Superior temporal gyrus (tissue), 1 donor: ENCODE results near the gene ABLIM3.
"Not testable (repeated sequence)": the region's sequence is repeated elsewhere in the genome, so short reads cannot be mapped to it uniquely, and the experiment has no call there.

Source experiments
- DNase-seq: peaks from one replicate; pipeline ENCODE4 v3.0.0-alpha.2; 2016; ENCODE audit errors: extremely low spot score

The ABLIM3 gene

DNA sequence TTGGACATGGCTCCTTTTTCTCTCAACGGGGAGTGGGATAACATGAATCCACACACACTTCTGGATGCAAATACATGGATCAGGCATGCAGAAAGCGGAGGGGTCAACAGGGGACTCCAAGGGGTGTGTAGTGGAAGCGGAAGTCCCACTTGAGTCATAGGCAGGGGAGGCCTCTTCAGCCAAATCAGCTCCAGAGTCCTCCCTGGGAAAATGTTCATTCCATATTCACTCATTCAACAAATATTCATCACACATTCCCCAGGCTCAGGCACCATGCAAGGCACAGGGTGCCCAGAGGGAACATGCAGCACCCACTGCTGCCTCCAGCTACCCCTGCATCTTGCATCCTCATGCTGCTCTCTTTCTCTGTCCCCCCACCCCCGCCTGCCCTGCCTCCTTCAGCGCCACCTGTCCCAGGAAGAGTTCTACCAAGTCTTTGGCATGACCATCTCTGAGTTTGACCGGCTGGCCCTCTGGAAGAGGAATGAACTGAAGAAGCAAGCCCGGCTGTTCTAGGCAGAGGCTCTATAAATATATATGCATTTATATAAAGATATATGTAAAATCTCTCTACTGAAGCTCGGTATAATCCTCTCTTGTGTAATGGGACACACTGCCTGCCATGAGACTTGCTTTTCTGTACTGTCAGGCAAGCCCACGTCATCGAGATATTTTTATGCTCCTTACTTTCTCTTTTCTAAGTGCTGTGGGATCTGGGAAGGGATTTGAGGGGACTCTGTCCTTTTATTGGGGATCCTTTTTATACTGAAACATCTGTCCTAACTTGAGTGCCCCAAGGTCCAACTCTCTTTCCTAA, 116.8 kb downstream of the ABLIM3 start:
- peak; percentile 54 for DNase-seq

DNA sequence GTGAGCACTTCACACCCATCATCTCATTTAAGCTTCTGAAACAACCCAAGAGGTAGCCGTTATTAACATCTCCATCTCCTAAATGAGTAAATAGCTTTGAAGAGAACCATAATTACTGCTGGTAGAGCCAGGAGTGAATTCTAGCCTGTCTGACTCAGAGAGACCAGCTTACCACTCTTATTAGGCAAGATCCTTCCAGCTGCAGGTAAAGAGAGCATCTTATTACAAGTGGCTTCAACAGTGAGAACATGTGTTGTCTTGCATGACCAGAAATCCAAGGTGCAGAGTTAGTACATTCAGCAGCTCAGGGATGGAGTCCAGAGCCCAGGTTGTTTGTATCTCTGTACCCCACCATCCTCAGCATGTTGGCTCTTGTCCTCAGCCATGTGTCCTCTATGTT, 119.5 kb downstream of the ABLIM3 start:
- DNase-seq, result no peak

DNA sequence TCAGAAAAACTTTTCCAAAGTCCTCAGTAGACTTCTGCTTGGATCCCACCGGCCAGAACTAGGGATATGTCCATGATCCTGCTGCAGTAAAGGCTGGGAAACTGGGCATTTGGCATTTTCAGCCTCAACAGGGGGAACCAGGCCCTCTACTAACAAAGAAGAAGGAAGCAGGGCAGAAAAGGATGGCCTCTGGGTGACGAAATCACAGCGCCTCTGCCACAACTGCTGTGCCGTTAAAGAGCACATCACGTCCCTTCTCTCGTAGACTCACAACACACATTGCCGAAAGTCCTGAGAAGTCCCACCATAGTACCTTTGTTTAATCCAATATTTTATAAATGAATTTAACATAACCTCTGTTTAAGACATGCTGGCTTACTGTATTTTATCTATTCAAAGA, 120.0 kb downstream of the ABLIM3 start:
- DNase-seq, result no peak

DNA sequence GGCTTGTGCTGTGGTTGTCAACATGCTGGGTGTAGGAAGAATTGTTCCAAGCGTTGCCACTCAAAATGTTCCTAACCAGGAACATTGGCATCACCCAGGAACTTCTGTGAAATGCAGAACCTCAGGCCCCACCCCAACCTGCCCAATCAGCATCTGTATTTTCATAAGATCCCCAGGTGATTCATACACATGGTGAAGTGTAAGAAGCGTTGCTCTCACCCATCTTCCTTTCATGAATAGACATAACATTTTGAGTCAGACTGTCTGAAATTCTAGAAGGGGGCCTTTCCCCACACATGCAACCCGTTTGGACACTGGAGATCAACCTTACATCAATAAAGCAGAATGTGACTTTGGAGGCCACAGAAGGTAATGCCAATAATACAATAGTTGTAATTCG, 121.0 kb downstream of the ABLIM3 start:
- DNase-seq, result no peak

DNA sequence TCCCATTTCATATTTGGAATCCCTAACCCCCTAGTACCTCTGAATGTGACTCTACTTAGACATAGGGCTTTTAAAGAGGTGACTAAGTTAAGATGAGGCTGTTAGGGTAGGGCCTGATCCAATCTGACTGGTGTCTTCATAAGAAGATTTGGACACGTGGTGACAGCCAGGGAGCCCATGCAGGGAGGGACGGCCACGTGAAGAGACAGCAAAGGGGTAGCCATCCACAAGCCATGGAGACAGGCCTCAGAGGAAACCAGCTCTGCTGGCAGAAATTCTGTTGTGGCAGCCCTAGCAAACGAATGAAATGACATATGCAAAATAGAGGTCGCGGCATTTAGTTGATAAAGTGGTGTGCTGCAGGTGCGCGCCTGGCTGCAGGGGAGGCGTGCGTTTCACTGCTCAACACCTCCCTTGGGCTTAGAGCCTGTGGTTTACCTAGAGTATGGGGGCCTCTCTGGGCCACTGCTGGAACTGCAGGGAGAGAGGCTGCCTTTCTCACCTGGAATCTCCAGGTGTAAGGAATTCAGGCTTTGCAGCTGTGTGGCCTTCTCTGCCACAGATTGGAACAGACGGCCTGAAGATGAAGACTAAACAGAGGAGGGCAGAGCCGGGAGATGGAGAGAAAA, 123.3 kb downstream of the ABLIM3 start:
- DNase-seq, result no peak

DNA sequence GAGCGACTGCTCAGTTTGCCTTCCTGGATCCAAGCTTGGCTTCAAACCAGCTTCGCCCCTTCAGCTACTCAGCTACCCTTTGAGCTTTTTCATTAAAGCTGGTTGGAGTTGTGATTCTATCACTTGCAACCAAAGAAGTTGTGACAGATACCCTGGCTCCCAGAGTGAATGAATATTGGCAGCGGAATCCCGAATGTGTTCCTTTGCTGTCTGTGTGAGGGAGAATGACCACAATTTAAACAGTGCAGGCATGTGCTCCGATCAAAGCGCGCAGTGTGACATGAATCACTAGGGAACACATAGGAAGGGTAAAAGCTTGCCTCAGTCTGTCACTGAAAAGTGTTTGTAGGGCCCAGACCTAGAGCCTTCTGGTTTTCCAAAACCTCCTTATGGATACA, 123.8 kb downstream of the ABLIM3 start:
- no peak for DNase-seq

DNA sequence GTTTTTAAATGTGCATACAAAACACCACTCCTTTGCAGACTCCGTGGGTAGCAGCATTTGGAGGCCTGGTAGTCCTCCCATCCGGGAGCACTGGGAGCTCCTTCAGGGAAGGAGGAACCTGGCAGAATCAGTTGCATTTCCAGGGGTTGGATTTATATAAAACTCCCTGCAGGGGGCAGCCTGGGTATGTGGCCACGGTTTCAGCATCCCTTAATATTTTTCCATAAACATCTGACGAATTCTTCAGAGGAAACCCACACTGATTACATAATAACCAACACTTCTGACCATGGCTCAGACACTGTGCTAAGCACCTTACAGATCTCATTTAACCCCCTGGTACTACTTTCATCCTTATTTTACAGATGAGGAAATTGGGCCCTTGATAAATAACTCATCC, 124.3 kb downstream of the ABLIM3 start:
- peak; percentile 71 for DNase-seq

DNA sequence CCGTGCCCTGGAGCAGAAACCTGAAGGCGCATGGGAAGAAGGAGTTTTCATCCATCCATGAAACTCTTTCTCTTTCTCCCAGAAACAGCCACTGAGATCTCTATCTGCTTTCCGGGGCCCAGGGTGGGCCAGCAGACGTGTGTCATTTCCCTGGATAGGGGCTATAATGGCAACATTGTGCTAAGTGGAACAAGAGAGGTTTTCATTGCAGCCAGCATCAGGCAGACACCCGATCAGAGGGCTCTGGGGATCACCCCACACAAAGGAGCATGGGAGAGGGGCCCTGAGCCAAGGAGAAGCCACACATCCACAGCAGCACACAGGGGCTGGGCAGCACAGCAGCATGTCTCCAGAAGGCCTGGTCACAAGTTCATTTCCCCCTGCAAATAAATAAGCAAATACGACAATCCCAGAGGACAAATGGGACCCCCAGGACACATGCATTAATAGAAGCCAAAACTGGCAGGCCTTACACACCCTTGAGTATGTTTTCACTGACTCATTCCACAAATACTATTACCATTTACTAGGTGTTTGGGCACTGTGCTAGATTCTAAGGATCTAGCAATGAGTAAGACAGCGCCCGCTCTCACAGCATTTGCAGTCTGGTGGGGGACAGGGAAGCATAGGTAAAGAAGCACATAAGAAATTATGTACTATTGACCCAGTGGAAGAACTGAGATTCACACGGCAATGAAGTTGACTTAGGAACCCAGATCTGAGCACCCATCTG, 126.1 kb downstream of the ABLIM3 start:
- peak; percentile 88 for DNase-seq

DNA sequence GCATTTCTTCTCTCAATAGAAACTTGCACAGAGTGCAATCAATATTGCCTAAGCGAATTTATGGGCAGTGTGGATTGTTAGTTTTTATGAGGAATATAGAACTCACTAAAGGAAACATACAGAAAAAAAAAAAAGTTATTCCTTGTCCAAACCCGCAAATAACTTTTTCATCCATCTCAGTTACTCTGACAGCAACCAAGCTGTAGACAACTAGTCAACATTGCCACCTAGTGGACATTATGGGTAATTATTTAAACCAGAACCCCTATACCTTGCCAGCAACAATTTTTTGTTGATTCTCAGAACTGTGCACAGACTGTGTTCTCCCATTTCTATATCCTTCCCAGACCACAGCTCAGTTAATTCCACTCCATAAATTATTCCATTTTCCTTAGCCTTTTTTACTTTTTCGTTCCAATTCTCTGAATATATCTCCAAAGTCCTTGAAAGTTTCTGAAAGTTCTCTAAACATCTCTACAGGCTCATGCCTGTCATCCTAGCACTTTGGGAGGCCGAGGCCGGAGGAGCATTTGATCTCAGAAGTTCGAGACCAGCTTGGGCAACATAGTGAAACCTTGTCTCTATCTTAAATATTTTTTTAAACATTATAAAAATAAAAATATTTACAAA, 127.8 kb downstream of the ABLIM3 start:
- peak; percentile 89 for DNase-seq

DNA sequence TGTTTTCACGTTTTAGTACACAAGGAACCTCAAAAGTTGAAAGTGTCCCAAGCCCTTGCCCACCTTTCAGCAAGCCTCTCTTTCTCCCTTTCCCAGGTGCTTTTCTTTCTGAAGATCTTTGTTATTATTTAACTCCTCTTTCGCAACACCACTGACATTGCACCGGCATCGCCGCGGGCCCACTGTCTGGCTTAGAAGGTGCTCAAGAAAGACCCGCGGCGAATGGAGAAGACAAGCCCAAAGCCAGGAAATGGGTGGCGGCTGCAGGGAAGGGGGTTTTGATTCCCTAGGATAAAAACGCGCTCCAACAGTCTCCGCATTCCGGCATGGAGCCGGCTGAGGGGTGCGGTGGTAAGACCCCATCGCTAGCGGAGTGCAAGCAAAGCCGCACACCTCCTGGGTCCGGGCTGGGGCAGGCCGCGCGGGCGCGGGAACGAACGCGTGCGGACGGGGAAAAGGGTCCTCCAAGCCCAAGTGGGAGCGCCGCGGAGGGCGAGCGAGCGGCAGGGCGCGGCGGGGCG, 130.0 kb downstream of the ABLIM3 start:
- DNase-seq, result no peak

DNA sequence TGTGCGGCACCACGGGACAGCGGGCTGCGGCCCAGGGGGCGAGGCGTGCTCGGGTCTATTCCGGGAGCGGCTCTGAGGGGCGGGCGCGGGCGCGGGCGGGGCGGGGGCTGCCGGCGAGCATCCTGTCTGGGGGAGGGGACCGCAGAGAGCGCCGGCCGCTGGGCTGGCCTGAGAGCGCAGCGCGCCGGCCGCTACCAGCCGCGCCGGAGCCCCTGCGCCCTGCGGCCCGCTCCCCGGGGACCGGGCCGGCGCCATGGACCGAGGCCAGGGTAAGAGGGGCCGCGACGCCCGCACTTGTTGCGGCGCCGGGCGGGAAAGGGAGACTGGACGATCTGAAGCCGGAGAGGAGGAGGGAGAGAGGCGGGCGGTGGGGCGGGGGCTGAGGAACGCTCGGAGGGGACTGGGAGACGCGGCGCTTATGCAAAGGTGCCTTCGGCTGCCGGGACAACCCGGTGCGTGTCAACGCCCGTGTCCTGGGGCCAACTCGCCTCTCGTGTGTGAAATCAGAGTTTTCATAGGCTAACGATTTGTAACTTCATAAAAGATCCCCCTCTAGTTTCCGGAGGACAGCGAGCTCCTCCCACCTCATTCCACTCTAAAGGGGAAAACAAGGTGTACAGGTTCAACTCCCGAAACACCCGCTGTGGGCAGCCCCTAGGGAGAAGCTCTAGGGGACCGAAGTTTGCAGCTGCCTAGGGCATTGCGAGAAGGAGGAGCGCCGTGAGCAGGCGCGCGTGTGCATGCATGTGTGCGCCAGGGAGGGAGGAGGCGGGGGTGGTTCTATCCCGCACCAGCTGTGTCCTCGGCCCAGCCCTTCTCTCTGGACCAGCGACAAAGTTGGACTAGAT, 130.6 kb downstream of the ABLIM3 start, which contains the start of gene AFAP1L1:
TSS of gene AFAP1L1 (plus strand) at position 144 of the 848 bp plus-strand sequence. CDS start at position 254, 110 bp downstream.
- DNase-seq, result peak; percentile 58

DNA sequence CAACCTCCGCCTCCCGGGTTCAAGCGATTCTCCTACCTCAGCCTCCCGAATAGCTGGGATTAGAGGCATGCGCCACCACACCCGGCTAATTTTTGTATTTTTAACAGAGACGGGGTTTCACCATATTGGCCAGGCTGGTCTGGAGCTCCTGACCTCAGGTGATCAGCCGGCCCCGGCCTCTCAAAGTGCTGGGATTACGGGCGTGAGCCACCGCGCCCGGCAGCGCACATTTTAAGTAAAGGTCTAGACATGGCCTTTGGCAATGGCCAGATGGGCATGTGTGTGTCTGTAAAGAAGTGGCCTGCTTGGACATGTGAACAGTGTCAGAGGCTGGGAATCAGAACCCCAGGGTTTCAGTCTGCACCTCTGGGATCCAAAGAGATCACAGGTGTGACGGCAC, 131.5 kb downstream of the ABLIM3 start:
- DNase-seq, result not testable (repeated sequence)

DNA sequence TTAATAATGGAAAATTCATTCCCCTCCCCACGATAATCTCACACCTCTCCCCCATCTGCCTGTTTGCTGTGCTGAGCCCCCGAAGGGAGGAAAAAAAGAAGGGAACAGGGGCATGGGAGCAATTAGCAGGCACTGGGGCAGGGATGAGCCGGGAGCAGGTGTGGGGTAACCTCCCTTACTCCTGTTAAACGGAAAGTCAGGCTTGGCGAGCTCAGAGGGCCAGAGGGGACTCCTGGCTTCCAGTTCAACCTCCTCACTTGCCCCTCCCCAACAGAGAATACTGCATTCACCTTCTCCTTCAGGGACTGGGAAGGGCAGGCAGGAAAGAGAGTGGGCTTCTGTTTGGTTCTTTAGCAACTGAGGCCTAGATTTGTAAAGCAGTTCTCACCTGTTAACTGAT, 131.9 kb downstream of the ABLIM3 start:
- no peak for DNase-seq

DNA sequence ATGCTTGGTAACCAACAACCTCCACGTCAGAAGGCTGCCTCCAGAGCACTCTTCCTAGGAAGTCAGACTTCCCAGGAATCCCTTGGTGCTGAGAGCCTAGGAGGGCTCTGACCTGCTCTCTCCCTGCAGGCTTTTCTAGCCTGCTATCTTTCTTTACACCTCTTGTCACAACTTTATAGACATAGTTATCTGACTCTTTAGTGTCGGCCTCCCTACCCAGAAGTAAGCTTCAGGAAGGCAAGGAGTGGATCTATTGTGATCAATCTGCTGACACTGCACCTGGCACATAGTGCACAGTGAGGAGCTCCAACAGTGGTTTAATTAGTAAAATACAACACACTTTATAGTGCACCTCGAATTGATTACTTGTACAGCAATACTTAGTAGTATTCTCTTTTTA, 132.7 kb downstream of the ABLIM3 start:
- no peak for DNase-seq

DNA sequence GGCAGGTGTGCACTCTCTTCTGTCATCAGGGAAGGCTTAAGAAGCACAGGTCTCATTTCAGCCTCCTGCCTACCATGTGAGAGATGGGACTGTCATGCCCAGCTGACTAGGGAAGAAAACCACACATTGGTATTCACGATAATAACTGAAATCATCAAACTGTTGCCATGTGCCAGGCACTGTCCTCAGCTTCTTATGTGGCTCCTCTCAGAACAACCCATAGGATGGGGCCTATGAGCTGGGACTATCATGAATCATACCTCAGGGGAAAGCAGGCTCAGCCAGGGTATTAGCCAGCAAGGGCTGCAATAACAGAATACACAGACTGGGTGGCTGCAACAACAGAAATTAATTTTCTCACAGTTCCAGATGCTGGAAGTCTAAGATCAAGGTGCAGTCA, 133.6 kb downstream of the ABLIM3 start:
- no peak for DNase-seq

DNA sequence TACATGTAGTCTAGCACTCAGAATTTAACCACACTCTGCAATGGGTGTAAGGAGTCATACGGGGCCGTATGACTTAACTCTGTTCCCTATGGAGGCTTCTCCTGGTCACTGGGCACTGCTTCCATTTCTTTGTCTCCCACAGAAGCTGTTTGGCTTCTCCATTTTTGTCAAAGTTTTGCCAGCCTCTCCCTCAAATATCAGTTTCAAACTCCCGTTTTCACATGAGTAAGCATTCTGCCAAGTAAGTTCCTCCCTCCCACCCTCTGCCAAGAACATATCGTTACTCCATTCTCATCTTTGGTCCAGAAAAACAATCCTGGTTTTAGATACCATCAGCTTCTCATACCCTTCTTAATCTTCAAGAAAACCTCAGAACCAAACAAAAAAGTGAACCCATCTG, 136.5 kb downstream of the ABLIM3 start:
- peak; percentile 20 for DNase-seq

DNA sequence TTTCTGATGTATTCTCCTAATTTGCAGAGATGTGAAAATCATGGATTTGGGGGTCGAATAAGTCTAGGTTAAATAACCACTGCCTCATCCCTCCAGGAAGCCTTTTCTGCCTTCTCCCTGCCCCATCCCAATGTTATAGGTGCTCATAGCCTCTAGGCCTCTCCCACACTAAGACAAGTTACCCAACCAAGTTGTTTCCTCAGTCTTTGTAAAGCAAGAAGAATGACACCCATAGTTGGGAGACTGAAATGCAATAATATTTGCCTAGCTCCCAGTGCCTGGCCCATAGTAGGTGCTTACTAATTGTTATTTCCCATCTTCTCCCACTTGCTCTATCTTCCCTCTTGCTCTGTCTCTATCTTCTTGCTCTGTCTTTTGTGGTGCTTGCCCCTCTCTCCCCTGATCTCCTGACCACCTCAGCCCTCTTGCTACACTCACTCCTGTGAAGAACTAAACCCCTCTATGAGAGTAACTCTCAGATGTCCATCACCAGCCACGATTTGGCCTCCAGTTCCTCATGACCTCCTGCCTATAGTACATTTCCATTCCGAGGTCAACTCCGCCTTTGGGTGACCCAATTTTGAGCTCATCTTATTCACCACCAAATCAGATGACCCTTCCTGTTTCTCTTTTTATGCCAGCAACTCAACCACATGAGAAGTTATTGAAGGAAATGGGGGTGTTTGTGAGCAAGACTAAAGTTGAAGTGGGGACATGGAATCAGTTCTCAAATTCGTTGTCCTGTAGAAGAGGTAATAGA, 137.3 kb downstream of the ABLIM3 start:
- no peak for DNase-seq

DNA sequence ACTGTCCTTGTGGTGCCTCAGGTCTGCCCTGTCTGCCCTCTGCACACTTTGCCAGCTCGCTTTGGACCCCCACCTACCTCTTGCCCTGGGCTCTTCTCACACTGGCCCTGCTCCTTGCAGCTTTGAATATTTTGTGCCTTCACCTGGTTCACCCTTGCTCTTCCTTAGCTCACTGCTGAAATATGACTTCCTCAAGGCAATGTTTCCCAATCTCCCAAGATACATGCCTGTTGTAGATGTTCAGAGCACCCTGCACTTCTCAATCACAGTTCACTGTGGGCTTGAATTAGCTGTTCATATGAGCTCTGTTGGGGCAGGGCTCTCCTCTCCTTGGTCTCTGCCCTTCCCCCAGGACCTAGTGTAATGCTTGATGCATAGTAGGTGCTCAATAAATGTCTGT, 138.4 kb downstream of the ABLIM3 start:
- DNase-seq, result no peak

DNA sequence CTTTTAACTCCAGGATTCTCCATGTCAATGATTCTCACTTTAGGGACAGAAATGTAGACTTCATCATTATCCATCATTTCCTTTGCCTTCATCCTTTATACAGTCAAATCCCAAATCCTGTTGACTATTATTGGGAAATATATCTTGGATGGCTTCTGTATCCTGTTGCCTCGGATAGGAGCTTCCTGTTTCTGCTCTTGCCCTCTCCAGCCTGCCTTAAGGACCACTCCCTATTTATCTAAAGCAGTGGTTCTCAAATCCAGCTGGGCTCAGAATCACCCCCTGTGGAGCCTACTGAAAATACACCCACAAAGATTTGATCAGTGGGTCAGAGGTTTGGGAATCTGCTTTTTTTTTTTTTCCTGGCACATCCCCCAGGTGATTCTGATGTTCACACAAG, 138.8 kb downstream of the ABLIM3 start:
- DNase-seq, result no peak

DNA sequence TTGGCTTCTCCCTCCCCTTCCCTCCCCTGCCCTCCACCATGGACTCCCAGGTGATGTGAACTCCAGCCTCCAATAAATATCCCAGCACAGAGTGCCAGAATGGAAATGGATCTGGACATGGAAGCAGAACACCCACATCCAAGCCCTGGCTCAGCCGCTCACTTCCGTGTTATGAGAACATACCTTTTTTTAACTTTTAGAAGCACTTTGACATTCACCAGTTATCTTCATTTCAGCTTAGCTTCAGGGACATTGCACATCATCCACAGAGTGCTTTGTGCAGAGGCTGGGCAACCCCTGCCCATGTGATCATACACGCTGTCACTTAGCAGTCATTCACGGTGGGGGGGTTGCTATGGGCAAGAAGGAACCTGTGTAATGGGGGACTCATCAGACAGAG, 139.5 kb downstream of the ABLIM3 start:
- DNase-seq, result no peak
